AG08396 (cell line): ENCODE data around the gene CUBN.

Experiments used
- DNase-seq: peaks from one replicate; pipeline ENCODE4 v3.0.0; 2012; ENCODE audit warnings: low spot score, mixed read lengths

CUBN gene

DNA sequence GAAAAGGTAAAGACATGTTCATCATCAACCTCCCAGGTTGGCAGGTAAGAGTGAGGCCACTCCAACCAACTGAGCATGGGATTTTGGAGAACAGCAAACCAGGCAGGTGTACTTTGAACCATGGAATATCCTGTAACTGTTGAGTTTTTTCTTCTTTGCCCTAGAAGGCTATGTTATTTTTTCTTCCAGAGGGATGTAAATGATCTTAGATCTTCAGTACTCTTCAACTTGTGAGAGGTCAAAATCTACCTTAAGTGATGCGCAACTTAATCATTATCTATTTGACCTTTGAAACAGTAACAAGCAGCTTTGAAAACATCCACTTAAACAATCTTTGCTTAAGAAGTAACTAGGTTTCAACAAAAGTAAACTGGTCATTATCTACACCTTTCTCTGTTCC lies at the start of gene CUBN:
TSS of gene CUBN (minus strand) at position 71 of the 400 bp plus-strand sequence. CDS start at position 25, 46 bp downstream.
- DNase-seq, result no peak

DNA sequence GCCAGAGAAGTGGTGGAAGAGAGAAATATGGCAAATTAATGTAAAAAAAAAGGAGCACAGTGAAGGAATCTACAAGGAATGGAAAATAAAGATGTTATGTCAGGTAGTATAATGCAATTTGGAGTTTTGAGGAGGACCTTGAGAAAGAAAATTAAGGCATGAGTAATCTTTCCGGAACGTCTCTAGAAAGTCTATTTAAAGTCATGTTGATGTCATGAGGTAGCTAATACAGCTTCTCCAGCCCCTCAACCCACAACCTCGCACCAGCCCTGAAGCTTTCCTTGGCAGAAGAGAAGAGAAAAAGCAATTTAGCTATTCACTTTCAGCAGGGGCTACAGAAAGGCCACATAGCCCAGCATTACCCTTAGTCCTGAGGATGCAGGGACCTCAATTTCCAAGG lies 49.4 kb upstream of the CUBN start:
- no peak for DNase-seq

DNA sequence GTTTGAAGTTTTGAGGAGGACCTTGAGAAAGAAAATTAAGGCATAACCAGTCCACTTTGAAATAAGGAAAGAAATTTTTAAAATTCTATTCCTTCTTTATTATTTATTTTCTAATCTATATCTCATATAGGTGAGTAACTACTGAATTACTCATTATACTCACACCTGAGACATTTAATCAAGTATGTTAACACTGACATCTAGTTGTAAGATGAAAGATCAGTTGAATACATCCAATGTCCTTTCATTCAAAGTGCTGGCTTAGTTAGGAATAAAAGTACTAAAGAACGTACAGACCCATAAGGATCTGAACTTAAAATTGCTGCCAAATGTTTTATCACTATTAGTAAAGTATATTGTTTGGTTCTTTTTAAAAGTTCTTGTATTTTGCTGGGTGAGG lies 48.4 kb upstream of the CUBN start:
- DNase-seq, result no peak

DNA sequence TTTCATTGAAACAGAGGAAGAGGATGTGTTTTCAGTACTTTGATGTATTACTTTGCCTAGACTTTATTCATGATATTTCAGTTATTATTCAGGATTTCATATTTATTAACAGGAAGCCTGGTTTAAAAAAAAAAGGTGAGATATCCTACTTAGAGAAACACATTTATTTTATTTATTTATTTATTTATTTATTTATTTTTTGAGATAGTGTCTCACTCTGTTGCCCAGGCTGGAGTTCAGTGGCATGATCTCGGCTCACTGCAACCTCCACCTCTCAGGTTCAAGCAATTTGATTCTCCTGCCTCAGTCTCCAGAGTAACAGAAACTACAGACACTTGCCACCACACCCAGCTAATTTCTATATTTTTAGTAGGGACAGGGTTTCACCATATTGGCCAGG lies 47.4 kb upstream of the CUBN start:
- no peak for DNase-seq

DNA sequence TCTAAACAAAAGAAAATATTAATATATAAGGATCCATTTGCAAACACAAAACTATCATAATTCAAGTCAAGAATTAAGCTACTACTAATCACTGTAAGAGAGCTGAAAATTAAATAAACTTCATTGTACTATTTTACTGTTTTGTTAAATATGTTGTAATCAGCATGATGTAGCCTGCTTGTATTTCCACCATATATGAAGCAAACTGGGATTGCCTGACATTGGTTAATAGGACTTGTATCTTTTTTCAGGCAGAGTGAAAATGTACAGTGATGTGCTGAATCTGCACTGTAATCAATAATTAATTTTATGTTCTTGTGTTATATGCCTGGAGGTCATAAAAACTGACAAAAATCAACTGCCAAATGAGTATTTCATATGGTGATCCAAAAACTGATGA lies 46.5 kb upstream of the CUBN start:
- no peak for DNase-seq

DNA sequence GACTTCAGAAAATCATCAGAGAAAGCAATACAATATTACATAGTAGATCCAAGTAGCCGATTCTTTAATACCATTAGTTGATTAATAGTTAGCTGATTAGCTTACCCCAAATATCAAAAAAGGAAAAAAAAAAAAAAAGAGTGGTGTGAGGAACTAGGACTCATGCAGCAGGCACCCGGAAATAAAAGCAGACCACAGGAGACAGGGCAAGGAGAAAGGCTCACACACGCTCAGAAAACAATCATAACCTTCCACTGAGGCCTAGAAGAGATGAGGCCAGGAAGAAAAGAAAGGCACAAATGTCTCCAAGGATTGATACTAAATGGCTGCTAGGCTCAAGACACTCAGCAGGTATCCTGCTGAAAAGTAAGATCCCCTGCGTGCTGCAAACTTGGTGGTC lies 45.9 kb upstream of the CUBN start:
- no peak for DNase-seq

DNA sequence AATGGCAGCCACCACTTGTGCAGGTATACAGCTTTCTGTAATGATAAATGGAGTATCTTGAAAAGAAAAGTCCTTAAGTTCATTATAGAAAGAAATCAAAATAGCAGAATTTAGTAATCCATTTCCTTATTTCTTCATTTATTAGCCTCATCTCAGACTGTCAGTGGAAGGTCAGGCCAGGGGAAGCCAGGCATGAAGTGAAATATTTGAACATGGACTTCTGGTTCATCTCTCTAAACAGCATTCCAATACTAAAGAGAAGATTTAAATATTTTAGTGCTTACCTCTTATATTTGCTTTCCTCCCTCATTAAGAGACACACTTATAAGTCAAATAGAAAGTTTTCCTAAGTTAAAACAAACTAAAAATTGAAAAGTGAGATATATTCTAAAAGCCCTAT lies 45.0 kb upstream of the CUBN start:
- DNase-seq, result no peak

DNA sequence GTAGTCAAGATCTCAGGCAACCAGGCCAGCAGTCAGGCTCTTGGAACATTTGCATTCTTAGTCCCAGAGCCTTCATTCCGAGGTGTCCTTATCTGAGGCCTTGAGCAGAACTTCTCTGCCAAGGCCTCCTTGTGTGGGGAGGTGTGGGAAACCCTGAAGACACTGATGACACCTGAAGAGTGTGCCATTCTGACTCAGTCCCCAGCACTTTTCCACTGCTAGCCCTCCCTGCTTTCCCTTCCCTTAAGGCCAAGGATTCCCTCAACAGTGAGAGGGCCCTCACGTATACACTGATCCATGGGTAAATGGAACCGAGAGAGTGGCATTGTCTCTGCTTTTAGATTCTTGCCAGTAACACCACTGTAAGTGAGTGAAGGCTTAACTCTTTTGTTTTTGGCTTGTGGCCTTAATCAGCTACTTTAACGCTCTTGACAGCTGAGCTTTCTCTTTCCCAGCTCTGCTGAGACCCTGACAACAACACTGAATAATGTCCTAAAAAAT lies 41.6 kb upstream of the CUBN start:
- DNase-seq, result no peak

DNA sequence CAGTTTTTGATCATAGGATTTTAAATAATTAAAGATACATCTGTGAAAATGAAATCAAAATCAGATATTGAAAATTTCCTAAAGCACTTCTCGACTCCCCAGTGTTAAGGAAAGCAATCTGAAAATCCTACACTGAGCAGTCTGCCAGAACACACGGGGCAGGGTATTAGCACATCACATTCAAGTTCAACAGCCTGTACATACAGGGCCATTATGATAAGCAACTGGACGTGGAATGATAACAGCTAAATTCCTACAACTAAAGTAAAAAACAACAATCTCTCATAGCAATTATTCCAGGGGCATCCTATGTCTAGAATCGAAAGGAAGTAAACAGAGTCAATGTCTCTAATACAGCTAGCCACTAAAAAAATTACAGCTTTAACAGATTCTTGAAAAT lies 40.2 kb upstream of the CUBN start:
- DNase-seq, result no peak

DNA sequence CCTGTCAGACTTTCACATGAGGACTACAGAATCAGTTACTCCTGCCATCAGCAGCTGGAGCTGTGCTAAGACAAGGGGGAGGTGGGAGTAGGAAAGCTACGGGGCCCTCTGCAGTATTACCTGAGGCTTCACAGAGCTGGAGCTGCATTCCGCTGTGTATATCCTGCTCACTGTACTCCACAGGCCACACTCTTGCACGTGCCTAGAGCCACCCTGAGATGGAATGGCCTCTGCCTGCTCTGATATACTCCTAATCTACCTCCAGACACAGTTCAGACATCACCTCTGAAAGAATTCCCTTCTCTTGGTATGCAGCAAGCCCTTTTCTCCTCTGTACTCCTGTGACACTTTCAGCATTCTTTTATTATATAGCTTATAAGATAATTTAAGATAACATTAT lies 37.1 kb upstream of the CUBN start:
- DNase-seq, result no peak

DNA sequence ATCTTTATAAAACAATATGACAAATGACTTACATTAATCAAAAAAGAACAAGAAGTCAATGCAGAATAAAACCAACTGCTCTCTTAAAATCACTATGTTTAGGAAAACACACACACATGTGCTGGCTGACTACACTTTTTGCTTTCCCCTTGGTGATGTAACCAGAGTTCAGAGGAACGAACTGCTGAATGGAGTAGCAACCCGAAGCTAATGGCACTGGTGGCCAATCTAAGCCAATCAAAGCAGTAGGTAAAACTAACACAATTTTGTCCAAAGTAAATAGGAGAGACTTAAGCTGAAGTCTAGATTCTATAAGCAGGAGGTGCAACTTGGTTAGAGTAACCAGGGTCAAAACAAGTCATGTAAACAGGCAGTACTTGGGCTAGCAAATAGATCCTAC lies 33.2 kb upstream of the CUBN start:
- DNase-seq, result no peak

DNA sequence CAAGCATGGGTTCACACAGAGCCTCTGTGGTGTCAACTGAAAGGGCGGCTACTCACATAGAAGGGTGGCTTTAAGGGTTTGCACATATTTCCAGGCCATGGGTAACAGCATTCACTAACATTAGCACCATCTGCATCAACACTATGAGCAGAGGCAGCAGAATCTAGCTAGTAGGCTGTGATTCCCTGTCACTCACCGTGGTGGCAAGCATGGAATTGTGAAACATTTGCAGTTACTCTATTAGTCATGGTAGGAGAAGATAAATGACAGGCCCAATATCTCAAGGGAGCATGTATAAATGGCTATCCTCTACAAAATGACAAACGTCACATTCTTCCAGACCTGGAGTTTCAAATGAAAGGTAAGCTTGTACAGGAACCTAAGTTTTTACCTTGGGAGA lies 32.2 kb upstream of the CUBN start:
- no peak for DNase-seq

DNA sequence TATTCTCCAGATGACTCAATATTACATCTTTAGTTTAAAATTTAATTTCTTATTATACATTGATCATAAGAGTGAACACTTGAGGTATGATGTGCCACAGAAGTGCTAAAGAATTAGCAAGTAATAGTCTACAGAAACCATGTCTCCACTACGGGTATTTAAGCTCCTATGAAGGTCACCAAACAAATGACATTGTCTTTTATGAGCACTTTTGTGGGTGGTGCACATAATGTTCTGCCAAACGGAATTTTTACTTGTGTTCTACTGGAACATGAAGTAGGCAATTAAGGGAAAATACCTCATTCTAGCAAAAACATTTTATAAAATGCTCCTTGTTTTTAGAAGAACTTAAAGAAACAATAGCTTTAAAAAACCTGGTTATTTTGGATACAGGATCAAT lies 27.4 kb upstream of the CUBN start:
- DNase-seq, result no peak

DNA sequence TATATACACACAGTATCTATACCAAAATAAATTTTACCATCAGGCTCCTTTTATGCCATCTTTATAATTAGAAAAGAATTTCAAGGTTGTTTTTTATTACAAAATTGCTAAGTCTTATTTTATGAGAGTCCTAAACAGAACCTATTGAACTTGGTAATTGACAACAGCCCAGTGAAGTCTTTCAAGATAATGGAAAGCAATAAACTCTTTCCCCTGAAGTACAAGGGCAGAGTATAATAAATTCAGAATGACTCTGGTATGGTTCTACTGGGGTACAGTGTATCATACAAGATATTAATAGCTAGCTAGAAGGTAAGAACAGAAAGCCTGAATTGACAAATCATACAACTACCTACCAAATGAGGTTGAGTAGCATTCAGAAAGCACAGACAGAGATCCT lies 26.2 kb upstream of the CUBN start:
- DNase-seq, result no peak

DNA sequence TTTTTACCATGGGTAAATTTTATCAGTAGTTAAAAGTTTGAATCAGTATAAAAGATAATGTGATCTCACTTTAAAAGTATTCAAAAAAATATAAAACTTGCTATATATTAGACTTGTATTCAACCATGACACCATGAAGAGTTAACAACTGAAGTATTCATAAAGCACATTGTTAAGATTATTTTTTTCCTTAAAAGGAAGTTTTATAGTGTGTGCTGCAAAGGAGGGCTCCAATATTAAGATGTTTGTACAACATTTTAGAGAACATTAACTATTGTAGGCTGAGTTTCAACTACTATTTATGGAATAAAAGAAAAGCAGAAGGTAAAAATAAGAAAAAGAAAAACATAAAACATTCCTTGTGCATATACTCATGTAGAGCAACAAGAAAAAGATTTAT lies 24.5 kb upstream of the CUBN start:
- no peak for DNase-seq

DNA sequence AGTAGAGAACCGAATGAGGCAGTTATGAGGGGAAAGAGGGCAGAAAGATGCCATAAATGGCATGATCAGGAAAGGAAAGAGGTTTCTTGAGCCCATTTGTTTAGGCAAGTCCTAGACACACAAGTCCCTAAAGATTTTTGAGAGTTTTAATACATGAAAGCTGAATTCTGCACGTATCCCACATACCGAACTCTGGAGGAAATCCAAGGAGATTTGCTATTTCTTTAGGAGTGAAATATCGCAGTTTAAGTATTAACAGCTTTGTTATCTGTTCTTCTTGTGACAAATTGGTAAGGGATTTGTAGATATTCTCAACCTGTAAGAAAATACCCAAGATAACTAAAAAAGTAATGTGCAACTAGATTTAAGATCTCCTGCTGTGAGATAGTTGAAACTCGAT lies 23.7 kb upstream of the CUBN start:
- no peak for DNase-seq

DNA sequence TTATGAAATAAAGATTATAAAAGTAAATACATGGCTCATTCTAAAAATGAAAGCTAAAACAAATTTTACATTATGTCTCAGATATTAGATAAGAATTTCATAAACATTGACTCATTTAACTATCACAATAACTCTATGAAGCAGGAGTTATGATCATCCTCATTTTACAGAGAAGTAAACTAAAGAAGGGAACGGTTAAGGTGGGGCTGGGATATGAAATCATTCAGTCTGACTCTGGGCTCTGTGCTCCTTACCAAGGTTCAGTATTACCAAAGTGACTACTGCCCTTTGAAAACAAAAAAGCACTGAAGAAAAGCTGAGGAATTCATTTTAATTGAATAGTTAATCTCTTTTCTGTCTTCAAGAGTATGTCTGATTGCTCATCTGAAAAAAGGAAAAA lies 22.1 kb upstream of the CUBN start:
- DNase-seq, result no peak

DNA sequence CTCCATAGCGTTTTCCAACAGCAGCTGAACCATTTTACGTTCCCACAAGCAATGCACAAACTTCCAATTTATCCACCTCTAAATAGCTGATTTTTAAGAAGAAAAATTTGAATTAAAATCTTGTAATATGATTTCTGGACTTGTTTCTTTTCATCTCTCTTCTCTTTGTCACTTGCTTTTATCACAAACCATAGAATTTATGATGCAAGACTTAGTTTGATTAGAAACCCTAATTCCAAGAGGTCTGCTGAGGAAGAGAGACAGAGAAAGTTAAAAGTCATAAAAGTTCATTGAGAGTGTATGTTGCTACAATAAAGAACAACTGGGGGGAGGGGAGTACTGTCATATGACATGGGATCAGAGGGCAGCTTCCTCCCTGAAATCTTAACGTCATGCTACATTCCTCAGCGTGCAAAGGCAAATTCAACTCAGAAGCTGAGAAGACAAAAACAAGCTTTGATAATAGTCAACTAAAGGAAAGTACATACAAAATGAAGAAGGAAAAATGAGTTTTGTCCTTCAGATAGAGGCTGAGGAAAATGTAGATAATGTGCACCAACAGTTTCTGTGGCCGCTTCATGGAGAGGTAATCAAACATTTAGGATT lies 18.4 kb upstream of the CUBN start:
- no peak for DNase-seq

DNA sequence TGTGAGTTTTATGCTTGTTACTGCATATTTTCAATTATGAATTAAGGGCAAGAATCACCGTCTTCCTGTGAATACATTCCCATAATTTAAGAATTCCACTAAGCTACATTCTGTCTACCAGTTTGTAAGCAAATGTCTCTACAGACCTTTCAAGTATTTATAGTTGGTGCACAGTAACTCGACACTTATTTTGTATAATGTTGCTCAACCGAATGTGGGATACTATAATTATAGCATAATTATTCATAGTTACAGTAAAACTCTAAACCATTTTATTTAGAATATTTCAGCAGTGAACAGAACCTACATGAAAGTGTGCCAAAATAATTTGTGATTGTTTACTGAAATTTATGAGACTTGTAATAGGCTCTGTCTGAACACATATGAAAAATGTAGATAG lies 17.3 kb upstream of the CUBN start:
- no peak for DNase-seq

DNA sequence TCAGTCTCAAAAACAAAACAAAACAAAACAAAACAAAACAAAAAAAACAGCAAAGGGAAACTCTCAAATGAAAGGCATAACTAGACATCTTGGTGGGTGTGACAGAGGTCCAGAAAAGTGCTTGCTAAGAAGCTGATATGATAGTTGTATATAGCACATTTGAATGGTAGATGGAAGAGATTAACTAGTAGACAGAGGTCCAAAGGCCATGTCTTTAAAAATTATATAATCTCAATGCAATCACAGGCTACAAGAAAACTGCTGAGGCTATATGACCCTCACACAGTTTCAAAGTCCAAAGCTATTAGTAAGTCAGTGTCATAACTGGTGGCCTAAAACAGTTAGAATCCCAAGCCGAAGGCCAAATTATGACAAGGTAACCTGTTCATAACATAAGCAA lies 15.6 kb upstream of the CUBN start:
- no peak for DNase-seq

DNA sequence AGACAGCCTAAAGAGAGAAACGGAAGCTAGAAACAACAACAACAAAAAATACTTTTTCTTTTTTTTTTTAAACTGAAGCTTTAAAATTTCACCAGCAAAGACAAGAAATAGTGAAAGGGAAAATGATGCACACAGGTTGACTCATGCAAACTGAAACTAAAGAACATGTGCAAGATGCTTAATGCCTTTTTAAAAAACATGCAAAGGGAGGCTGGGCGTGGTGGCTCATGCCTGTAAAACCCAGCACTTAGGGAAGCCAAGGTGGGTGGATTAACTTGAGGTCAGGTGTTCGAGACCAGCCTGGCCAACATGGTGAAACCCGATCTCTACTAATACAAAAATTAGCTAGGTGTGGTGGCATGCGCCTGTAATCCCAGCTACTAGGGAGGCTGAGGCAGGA lies 15.1 kb upstream of the CUBN start:
- no peak for DNase-seq

DNA sequence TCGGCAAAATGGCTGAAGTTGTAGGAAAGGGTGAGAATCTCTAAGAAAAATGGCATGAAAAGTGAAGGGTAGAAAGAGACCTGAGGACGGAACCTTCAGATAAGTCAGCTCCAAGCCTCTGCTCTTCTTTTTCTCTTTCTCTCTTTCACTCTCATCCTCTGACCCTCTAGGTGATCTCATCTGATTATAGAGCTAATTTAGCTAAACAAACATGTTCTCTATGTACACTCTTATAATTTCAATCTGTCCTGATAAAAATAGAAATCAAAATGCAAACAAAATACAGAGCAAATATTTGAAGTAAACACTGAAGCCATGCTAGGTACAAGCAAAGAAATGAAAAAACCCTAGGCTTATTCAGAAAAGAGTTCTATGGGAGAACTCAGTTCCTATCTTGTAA lies 14.4 kb upstream of the CUBN start:
- no peak for DNase-seq

DNA sequence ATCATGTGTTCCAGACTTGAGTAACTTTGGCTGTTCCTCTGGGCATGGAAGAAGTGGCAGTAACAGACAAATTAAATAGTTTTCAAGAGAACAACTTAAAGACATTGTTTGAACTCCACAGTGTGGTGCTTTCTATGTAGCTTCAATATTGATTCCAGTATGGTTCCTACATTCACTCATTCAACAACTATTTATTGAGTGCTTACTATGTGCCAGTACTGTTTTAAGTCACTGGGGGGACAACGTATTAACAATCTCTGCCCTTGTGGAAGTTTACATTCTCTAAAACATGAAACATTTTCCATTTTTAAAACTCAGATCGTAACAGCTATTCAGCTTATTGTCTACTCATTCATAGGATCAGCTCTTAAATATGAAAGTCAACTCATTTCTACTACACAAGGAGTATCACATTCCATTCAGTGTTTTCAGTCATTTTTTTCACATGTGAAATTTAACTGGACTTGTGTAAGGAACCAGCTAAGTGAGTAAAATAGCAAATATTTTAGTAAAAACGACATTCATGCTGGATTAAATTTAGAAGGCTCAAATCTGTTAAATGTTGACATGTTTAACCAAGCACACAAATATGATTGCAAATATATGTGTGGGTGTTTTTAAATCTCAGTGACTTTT lies 13.6 kb upstream of the CUBN start:
- DNase-seq, result no peak

DNA sequence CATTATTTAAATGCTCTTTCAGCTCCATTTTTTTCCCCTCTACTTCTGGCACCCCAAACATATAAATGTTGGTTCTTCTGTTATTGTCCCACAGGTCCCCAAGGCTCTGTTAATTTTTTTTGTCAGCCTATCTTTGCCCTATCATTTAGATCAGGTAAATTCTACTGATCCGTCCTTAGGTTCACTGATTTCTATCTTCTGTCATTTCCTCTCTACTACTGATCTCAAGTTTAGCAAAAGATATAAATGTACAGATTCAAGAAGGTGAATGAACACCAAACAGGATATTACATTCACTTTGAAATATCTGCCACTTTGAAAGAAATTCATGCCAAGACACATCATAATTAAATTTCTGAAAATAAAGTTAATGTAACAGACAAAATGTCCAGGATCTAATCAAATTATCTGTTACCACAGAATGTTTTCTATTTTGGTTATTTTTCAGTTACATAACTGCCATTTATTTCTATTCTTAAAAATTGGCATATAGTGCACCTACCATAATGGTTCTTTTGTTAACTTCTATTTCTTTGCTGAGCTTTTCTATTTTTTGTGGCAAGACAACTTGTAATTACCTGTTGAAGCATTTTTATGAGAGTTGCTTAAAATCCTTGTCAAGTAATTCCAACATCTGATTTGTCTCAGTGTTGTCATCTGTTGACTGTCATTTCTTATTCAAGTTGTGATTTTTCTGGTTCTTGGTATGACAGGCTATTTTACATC lies 12.1 kb upstream of the CUBN start:
- no peak for DNase-seq
